GM18499 (cell line): Measurements from ENCODE around the gene BMPR1B.

Experiments used
- ATAC-seq: cut with Tn5 transposase; IDR thresholded peaks from one replicate; pipeline ENCODE4 v1.9.1; 2021; ENCODE audit warnings: moderate number of reproducible peaks; ENCODE audit not compliant: insufficient read depth, unreplicated experiment

The BMPR1B gene

GRCh38 chr4:94757192-94758140 lies at the start of gene BMPR1B:
TSS of gene BMPR1B (plus strand) at chr4:94757955. CDS start at chr4:95104425, 346,470 bp downstream.
- ATAC-seq: no peak

- ATAC-seq: no peak
These were observed 46.1 kb upstream of the BMPR1B start for GRCh38 chr4:94711635-94712034.

- ATAC-seq: no peak
These were observed 43.2 kb upstream of the BMPR1B start for GRCh38 chr4:94714365-94715160.

- no peak for ATAC-seq
These were observed 42.0 kb upstream of the BMPR1B start for GRCh38 chr4:94715726-94716125.

- no peak for ATAC-seq
These were observed 36.4 kb upstream of the BMPR1B start for GRCh38 chr4:94721310-94721709.

- ATAC-seq: no peak
These were observed 35.5 kb upstream of the BMPR1B start for GRCh38 chr4:94722270-94722669.

- no peak for ATAC-seq
These were observed 35.0 kb upstream of the BMPR1B start for GRCh38 chr4:94722748-94723147.

GRCh38 chr4:94724016-94724790 lies 33.6 kb upstream of the BMPR1B start:
- ATAC-seq: no peak

GRCh38 chr4:94726524-94727123 lies 31.1 kb upstream of the BMPR1B start:
- no peak for ATAC-seq

- ATAC-seq: no peak
These were observed 29.5 kb upstream of the BMPR1B start for GRCh38 chr4:94728056-94728766.

- ATAC-seq: no peak
These were observed 25.4 kb upstream of the BMPR1B start for GRCh38 chr4:94732358-94732698.

- ATAC-seq: no peak
These were observed 18.0 kb upstream of the BMPR1B start for GRCh38 chr4:94739741-94740140.

- ATAC-seq: no peak
These were observed 16.5 kb upstream of the BMPR1B start for GRCh38 chr4:94741304-94741703.

GRCh38 chr4:94743838-94744237 lies 13.9 kb upstream of the BMPR1B start:
- ATAC-seq: no peak

- no peak for ATAC-seq
These were observed 12.9 kb upstream of the BMPR1B start for GRCh38 chr4:94744850-94745249.

GRCh38 chr4:94746746-94747145 lies 11.0 kb upstream of the BMPR1B start:
- ATAC-seq: no peak

- no peak for ATAC-seq
These were observed 465 bp downstream of the BMPR1B start for GRCh38 chr4:94758141-94758699.

GRCh38 chr4:94758700-94759399 lies 1.1 kb downstream of the BMPR1B start:
- ATAC-seq: no peak

- ATAC-seq: no peak
These were observed 2.0 kb downstream of the BMPR1B start for GRCh38 chr4:94759767-94760211.
